Right atrium auricular region (tissue), 2 donors: ENCODE measurements around the gene AP3D1. TPM values are rescaled to one million over a fixed set of nuclear protein-coding genes. Genes with fewer than 3 reads are reported as not detected.

ENCODE experiments used
- DNase-seq: peaks from one replicate; pipeline ENCODE4 v3.0.0-alpha.2; 2019; ENCODE audit warnings: low spot score
- H3K27ac ChIP-seq, 2 donors: fragments of 200-600 bp; sonication (generic); 1 replicate in 1 of 2; 2 replicates in 1 of 2; pipeline ENCODE4 v1.5.1; 2016 to 2019
- H3K27me3 ChIP-seq, 2 donors: fragments of 200-600 bp; sonication (generic); one replicate each; pipeline versions ENCODE4 v1.5.1 to v1.6.0; 2017 to 2019
- H3K36me3 ChIP-seq: fragments of 200-600 bp; sonication (generic); one replicate; pipeline ENCODE4 v1.5.1; 2016
- H3K4me1 ChIP-seq, 2 donors: fragments of 200-600 bp; sonication (generic); one replicate each; pipeline versions ENCODE4 v1.5.1 to v1.6.0; 2017 to 2019
- H3K4me3 ChIP-seq, 2 donors: fragments of 200-600 bp; sonication (generic); 1 replicate in 1 of 2; 2 replicates in 1 of 2; pipeline ENCODE4 v1.5.1; 2017 to 2019; ENCODE audit warnings: mild to moderate bottlenecking in 1 of 2, moderate library complexity in 1 of 2
- H3K9me3 ChIP-seq, 2 donors: fragments of 200-600 bp; sonication (generic); one replicate each; pipeline ENCODE4 v1.5.1; 2019
- CTCF ChIP-seq, 2 donors: fragments of 200-600 bp; sonication (generic); IDR thresholded peaks; one replicate each; pipeline ENCODE4 v1.5.1; 2019; ENCODE audit warnings: antibody characterized with exemption in 2 of 2
- total RNA-seq, 2 donors: library from RNA; depleted of rRNA; stranded (reverse); fragments of >200 nt; gene quantifications; one replicate each; pipeline ENCODE4 v1.1.0, GENCODE V29; 2016

The AP3D1 gene
- total RNA-seq, 2 donors from 2014 or later = 82.7 to 95.8 TPM

GRCh38 chr19:2186071-2186846 lies 34.9 kb upstream of the AP3D1 start:
- H3K36me3 ChIP-seq = peaks cover 37% of the 10 kb centered on the region
- peak; percentile 88 for DNase-seq
- H3K9me3 ChIP-seq = no peaks in the 10 kb centered on the region
- H3K4me1 ChIP-seq = peaks cover 0 to 72% of the 10 kb centered on the region in 2 donors
- H3K4me3 ChIP-seq = peak overlapping the region; percentile 2 to 13
- H3K27me3 ChIP-seq = no peaks in the 10 kb centered on the region
- no peak for TF ChIP-seq CTCF (IDR thresholded peaks at IDR 0.05)
- H3K27ac ChIP-seq = peak overlapping the region; percentile 88 to 93

GRCh38 chr19:2185734-2186070 lies 34.3 kb upstream of the AP3D1 start:
- no peak for TF ChIP-seq CTCF (IDR thresholded peaks at IDR 0.05)
- H3K27me3 ChIP-seq = no peaks in the 10 kb centered on the region
- peaks cover 31% of the 10 kb centered on the region for H3K36me3 ChIP-seq
- H3K9me3 ChIP-seq = no peaks in the 10 kb centered on the region
- peak overlapping the region; percentile 88 to 93 for H3K27ac ChIP-seq
- DNase-seq = no peak
- peak overlapping the region; percentile 2 to 13 for H3K4me3 ChIP-seq
- H3K4me1 ChIP-seq = peaks cover 0 to 77% of the 10 kb centered on the region in 2 donors

- peaks cover 0 to 77% of the 10 kb centered on the region in 2 donors for H3K4me1 ChIP-seq
- no peak overlapping the region for H3K4me3 ChIP-seq
- H3K27me3 ChIP-seq = no peaks in the 10 kb centered on the region
- H3K36me3 ChIP-seq = peaks cover 21% of the 10 kb centered on the region
- TF ChIP-seq CTCF (IDR thresholded peaks at IDR 0.05) = no peak
- H3K9me3 ChIP-seq = no peaks in the 10 kb centered on the region
- H3K27ac ChIP-seq = peak overlapping the region; percentile 88 to 93
- DNase-seq = no peak
Observed at GRCh38 chr19:2184422-2184975, 33.1 kb upstream of the AP3D1 start.

GRCh38 chr19:2181633-2181997 lies 30.2 kb upstream of the AP3D1 start:
- Histone ChIP-seq H3K4me1 (peaks cover 0 to 57% of the 10 kb centered on the region in 2 donors), H3K27me3 (no peaks in the 10 kb centered on the region), H3K4me3 (no peak overlapping the region), H3K27ac (peak overlapping the region in 1 of 2 donors; percentile 6), H3K9me3 (no peaks in the 10 kb centered on the region), H3K36me3 (peaks cover 14% of the 10 kb centered on the region)
- no peak for DNase-seq
- TF ChIP-seq CTCF (IDR thresholded peaks at IDR 0.05) = no peak

- Histone ChIP-seq H3K27me3 (no peaks in the 10 kb centered on the region), H3K36me3 (peaks cover 14% of the 10 kb centered on the region), H3K4me3 (no peak overlapping the region), H3K9me3 (no peaks in the 10 kb centered on the region), H3K27ac (peak overlapping the region in 1 of 2 donors; percentile 6), H3K4me1 (peaks cover 0 to 57% of the 10 kb centered on the region in 2 donors)
- DNase-seq = no peak
- no peak for TF ChIP-seq CTCF (IDR thresholded peaks at IDR 0.05)
Observed at GRCh38 chr19:2180881-2181632, 29.7 kb upstream of the AP3D1 start.
